HG03521 (cell line): ENCODE data around the gene MCU.
"Not testable (repeated sequence)": the region's sequence is repeated elsewhere in the genome, so short reads cannot be mapped to it uniquely, and the experiment has no call there.

ENCODE experiments used
- ATAC-seq: cut with Tn5 transposase; IDR thresholded peaks from one replicate; pipeline ENCODE4 v1.9.1; 2021; ENCODE audit warnings: mild to moderate bottlenecking, moderate library complexity; ENCODE audit not compliant: unreplicated experiment

MCU gene

DNA sequence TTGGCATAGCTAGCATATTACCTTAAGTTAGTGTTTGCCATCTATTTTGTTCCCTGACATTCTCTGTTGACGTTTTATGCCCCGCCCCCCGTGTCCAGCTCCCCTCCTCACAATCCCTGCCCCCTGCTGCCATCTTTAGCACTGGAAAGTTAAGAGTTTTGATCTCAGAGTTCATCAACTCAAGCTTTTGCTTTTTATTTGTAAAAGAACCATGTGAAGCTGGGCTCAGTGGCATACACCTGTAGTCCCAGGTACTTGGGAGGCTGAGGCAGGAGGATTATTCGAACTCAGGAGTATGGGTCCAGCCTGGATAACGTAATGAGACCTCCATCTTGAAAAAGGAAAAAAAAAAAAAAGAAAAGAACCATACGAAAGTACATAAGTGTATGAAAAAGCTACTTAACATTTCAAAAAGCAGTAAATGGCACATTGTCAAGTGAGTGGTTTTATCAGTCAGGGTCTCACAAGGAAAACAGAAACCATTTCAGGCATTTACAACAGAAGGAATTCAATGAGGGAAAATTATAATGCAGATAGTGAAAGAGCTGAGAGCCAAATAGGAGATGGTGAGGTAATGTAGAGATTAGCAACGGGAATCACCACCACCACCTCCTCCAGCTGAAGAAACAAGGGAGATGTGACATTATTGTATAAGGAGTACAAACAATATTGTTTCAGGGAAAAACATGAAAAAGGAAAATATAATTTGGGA, 64.9 kb downstream of the MCU start:
- no peak for ATAC-seq

DNA sequence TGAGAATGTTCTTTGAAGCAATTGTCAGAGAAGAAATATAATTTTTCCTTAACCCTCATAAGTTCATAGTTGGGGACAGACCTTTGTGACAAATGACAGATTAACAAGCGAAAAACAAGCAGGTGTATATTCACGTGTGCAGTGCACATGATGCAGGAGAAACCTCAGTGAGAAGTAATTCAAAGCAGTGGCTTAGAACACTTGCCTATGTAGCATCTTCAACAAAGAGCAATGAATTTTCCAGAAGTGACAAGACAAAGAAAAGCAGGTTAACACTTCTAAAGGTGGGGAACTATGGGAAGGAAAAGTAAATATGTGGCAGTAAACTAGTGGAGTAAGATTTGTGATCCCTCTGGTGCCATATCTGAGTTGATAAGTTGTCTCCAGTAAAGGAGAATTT, 65.8 kb downstream of the MCU start:
- no peak for ATAC-seq

DNA sequence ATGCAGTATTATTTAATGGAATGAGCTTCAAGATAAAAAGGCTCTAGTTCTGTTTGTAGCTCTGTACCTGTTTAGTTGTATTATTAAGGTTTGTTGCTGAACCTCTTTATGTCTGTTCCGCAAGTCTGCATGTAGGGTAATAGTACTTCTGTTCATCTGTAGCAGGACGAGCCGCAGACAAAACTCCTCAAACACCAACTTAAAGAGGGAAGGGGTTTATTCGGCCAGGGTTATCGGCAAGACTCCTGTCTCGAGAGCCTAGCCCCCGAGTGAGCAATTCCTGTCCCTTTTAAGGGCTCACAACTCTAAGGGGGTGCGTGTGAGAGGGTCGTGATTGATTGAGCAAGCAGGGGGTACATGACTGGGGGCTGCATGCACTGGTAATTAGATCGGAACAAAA, 67.0 kb downstream of the MCU start:
- not testable (repeated sequence) for ATAC-seq

DNA sequence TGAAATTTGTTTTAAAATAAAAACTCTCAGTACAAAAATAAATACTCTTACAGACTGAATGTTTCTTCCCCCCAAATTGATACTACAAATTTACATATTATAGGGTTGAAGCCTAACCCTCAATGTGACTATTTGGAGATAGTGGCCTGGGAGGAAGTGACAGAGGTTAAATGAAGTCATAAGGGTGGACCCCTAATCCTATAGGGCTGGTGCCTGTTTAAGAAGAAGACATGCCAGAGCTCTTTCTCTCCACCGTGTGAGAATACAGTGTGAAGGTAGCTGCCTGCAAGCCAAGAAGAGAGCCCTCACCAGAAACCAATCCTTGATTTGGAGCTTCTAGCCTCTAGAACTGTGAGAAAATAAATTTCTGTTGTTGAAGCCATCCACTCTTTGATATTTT, 67.6 kb downstream of the MCU start:
- no peak for ATAC-seq

DNA sequence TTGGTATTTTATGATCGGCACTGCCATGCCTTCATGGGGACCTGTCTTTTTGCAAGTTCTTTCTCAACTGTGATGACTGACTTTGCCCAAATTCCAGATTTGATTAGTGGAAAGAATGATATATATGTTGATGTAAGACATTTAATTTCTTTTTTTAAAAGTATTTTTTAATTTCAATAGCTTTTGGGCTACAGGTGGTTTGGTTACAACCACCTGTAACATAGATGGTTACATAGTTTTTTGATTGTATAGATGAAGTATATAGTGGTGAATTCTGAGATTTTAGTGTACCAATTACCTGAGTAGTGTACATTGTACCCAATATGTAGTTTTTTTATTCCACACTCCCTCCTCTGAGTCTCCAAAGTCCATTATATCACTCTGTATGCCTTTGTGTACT, 69.6 kb downstream of the MCU start:
- no peak for ATAC-seq

DNA sequence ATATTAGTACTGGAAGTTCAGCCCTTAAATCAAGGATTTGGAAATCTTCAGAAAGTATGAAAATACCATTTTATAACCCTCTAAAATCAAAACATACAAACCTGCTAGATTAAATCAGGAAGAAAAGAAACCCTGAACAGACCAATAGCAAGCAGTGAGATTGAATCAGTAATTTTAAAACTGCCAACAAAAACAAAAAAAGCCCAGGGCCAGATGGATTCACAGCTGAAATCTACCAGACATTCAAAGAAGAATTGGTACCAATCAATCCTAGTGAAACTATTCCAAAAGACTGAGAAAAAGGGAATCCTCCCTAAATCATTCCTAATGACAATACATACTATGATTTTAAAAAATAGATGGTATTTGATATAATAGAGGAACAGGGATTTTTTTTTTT, 70.1 kb downstream of the MCU start:
- no peak for ATAC-seq

DNA sequence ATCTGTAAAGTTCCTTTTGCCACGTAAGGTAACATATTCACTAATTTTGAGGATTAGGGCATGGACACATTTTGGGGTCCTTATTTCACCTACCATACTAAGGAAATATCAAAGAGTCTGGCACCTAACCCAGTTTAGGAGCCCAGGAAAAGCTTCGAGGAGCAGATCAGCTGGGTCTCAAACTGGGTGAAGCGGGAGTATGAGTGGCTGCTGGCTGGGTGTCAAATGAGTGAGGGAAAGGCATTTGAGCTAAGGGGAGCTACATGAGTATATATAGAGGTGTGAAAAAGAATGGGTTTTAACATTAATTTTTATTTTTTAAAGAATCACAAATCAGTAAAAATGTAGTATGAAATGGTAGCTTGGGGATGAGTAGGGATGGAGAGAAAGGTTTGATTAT, 71.3 kb downstream of the MCU start:
- ATAC-seq = no peak

DNA sequence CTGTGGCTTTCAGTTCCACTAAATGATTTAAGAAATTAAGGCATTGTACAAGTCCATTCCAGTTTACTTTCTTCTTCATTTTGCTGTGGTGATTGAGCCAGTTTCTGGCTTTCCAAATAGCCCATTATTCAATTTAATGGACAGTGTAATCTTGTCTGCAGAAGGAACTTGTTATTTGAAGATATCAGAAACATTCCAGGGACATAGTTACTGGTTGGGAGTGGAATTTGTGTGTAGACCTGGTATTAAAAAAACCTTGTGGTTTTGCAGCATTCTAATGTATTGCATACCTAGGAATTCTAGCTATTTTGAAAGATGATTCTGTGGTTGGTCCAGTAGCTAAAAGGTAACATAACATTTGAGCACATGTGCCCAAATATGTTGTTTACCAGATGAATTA, 72.2 kb downstream of the MCU start:
- ATAC-seq = no peak

DNA sequence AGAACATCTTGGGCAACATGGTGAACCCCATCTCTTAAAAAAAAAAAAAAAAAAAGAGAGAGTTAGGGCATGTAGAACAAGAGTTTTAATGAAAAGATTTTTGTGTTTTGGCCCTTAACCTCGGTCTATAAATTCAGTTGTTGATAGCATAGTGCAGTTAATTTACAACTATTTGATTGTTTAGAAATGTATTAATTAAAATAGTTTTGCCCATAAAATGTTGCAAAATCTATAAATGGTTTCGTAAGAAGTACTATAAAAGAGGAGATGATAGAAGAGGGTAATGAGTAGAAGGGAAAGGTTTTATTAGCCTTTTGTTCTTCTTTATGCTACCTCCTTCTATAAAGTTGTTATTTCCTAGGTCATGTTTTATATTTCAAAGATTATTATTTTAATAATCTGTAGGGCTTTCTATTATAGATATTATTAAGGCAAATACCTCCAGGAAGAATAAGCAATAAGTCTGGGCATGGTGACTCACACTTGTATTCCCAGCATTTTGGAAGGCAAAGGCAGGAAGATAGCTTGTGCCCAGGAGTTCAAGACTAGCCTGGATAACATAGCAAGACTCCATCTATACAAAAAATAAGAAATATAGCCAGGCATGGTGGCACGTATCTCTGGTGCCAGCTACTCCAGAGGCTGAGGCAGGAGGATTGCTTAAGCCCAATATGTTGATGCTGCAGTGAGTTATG, 73.3 kb downstream of the MCU start:
- ATAC-seq = no peak

DNA sequence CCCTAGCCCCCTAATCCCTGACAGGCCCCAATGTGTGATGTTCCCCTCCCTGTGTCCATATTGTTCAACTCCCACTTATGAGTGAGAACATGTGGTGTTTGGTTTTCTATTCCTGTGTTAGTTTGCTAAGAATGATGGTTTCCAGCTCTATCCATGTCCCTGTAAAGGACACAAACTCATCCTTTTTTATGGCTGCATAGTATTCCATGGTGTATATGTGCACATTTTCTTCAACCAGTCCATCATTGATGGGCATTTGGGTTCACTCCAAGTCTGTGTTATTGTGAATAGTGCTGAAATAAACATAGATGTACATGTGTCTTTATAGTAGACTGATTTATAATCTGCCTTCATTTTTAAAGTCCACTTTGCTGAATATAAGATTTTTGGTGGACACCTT, 79.3 kb downstream of the MCU start:
- not testable (repeated sequence) for ATAC-seq

DNA sequence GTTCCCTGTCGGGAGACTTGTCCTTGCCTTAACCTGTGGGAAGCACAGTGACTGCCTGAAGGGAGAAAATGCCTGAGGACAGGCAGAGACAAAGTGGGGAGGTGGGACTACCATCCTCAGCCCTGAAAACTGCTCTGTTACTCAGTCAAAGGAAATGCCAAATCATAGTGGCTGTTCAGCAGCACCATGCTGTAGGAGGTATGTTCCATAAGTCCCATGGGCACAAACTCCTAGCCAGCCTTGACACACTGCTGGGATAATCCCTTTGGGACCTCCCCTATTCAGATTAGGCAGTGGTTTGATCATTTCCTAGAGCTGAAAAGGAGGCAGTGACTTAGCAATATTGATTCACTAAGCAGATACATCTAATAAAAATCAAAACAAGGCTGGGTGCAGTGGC, 80.1 kb downstream of the MCU start:
- ATAC-seq = no peak

DNA sequence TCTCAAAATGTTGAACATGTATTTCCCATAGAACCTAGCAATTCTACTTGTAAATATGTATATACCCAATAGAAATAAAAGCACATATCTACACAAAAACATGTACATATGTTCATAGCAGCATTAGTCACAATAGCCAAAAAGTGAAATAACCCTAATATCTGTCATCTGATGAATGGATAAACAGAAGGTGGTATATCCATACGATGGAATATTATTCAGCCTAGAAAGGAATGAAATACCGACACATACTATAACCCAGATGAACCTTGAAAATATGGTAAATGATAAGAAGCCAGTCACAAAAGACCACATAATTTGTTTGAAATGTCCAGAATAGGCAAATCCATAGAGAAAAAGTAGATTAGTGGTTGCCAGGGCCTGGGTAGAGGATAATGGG, 87.9 kb downstream of the MCU start:
- ATAC-seq = no peak

DNA sequence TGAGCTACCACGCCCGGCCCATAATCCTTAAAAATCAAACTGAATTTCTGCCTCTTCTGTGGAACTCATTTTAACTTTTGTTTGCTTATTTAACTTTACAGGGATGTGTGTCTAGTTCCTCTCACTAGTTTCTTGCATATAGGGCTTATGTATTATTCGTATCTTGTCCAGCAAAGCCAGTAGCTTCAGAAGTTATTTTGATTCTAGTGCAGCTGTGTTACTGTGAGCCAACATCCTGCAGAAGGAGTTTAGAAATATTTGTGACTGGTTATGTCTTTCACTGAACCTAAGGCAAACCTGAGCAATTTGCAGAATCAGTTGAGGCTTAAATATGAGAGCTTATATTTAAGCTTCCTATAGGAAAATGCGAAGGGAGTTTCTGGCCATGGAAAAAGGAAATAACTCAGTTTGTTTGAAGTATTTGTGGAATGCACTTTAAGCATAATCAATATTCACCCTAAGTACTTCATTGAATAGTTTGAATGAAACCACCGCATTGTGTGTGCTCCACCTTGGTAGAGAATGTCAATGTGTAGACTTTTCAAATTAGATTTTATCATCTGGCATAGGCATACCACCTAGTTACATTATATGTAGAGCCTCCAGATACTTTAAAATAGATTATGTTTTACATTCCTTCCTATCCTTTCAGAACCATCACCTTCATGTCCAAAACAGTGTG, 90.8 kb downstream of the MCU start:
- no peak for ATAC-seq

DNA sequence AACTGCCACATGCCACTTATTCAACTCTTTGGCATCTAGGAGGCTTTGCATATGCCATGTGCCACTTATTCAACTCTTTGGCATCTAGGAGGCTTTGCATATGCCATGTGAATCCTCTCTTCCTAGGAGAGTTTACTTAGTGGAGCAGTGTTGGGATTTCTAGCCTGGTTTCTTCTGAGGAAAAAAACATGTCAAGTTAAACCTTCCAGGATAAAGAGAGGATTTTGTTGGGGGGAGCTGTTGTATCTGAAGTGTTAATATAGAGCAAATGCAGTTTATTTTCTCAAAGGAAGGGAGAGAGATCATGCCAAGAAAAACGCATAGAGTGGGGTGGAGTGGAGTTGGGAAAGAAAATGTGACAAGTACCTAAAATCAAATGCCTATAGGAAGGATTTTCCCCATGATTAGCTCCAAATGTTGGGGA, 91.5 kb downstream of the MCU start:
- ATAC-seq = no peak

DNA sequence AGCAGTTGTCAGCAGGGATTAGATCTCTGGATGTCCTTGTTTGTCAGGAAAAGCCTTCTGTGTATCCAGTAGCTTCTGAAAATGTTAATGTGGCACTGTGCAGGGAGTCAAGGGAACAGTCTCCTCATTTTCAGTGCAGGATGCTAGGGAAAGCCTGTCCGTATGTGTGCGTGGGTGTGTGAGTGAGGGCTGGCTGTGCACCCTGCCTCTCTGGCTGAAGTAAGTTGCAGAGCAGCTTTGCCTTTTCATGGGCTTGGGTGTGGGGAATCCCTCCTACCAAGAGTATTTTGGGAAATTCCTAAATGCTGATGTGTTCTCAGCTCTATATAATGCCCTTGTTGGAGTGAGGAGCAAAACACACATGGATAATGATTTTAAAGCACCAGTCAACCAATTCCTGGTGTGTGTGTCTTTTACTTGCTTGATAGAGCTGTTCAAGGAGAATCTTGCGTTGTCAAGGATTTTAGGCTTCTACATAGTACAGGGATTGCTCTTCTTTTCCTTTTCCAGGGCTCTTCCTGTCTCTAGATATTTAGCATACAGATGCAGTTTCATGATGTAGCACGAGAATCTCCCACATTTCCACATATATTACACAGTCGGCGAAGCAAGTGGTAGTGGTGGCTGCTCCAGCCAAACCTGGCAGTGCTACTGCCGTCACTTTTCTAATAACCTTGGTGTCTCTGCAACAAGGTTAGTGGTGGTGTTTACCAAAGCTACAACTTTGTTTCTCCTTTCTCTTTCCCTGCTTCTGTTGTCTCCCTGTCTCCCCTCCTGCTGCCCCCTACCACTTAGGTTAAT, 92.8 kb downstream of the MCU start:
- no peak for ATAC-seq

DNA sequence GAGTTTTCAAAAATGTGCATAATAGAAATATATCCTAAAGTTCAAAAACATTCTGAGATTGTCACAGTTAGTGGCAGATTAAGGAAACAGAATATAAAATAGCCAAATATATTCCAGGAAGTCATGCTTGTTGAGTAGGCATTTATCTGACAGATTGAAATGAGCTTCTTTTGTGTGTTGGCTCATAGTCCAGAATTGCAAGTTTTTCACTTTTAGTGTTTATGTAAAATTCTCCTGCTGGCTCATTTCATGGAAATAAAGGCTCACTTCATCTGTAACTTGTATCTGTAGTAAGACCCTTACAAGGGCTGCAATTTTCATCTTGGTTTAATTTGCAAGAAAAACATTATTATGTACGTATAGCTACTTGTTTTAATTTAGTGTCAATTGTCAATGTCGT, 93.5 kb downstream of the MCU start:
- no peak for ATAC-seq

DNA sequence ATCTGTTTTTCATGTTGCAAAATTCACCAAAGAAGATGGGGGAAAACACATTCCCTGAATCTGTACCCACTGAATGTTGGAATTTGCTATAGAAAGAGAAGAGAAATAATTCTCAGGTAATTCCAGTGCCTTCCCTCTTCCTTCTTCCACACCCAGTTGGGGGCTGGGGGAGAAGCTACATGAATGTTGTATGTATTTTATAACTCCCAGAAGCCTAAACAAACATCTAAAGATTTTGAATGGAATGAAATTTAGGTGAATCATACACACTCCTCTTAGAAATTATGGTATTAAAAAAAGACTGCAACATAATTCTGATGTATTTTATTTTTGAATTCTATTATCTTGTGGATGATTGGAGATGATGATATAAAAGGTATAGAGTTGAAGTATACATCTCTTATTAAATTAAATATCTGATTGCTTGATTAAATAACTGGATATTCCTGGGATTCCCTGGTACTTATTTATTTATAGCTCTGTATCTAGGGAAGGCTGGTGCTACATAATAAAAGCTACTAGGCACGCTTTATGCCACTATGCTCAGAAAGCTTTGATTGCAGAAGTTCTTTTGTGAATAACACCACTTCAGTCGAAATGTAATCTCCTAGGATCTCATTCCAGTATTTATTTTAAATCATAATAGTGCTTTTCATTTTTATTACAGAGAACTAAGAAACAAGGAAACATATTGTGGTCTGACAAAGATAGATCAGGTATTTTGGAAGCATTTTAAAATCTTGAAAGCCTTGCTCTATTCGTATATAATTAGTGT, 98.5 kb downstream of the MCU start:
- ATAC-seq = no peak

DNA sequence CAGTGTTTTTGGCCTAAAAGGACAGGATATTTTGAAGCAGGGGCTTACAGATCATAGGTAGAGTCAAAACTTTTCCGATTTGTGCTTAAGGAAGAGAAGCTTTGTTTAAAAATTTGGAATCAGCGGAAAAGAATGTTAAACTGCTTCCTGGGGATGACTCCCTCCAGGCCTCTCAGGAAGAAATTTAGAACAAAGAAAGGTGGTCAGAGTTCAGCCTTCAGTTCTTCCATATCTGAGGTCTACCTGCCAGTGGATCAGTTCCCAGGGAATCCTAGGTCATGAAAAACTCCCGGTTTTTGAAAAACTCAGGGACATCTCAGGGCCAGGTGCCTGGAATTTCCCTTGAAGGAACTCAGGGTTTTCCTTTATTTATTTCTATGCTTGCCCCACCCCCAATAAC, 100.3 kb downstream of the MCU start:
- ATAC-seq = no peak

DNA sequence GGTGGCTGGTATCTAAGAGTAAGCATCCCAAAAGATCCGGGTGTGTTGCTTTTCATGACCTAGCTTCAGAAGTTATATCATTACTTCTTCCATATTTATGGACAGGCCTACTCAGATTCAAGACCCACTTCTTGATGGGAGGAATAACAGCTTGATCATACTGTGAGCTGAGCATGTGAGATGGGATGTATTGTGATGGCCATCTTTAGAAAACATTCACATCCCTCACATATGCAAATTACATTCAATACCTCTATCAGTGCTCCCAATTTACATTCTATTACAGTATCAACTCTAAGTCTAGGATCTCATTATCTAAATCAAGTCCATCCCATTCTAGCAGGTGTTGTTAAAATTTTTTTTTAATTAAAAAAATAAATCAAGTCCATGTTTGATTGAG, 101.8 kb downstream of the MCU start:
- no peak for ATAC-seq

DNA sequence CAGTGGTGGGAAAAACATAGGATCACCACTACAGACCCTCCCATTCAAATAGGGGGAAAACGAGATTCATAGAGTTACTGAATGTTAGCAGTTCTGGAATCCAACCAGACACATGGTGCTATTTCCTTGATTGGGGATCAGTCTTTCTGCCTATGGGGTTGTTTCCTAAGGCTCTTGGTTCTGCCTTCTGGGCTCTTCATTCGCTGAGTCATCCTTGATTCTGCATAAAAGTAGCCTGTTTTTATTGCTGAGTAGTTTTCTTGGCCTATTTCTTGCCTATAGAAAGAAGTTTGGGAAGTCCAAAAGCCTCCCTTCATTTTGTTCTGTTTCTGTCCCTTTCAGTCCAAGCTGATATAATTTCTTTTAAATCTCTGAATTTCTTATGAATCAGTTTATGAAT, 102.3 kb downstream of the MCU start:
- no peak for ATAC-seq

DNA sequence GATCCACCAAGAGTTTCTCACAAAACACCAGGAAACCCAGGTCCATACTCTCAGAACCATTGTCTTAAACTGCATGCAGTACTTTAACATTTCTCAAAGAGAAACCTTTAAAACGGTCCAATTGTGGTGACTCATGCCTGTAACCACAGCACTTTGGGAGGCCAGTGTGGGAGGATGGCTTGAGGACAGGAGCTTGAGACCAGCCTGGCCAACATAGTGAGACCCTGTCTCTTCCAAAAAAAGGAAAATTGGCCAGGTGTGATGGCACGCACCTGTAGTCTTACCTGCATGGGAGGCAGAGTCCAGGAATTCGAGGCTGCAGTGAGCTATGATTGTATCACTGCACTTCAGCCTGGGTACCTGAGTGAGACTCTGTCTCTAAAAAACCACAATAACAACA, 104.1 kb downstream of the MCU start:
- ATAC-seq = no peak
